Esophagus muscularis mucosa (tissue), 4 donors: ENCODE results near the gene EBLN2.

Experiments used
- EP300 ChIP-seq: sonication (generic); formaldehyde crosslinking; IDR thresholded peaks from one replicate; pipeline ENCODE4 v1.6.1; 2017; ENCODE audit warnings: antibody characterized with exemption
- POLR2A ChIP-seq: fragments of 450-650 bp; IDR thresholded peaks from one replicate; pipeline ENCODE4 v1.6.1; 2017; ENCODE audit warnings: antibody characterized with exemption, moderate library complexity, mild to moderate bottlenecking, low read depth
- POLR2AphosphoS5 ChIP-seq, 2 donors: sonication (generic); formaldehyde crosslinking; IDR thresholded peaks; one replicate each; pipeline ENCODE4 v1.6.1; 2017; ENCODE audit warnings: antibody characterized with exemption in 2 of 2
- TF ChIP-seq, protein P1 (sequence below), 3 experiments: fragments of 200-600 bp in 2 of 3; fragments of 450-650 bp in 1 of 3; sonication (generic) in 2 of 3; IDR thresholded peaks; one replicate each; pipeline ENCODE4 v1.5.1; 2017 to 2019; ENCODE audit warnings: antibody characterized with exemption in 3 of 3, mild to moderate bottlenecking in 2 of 3, moderate library complexity in 1 of 3

DNA sequence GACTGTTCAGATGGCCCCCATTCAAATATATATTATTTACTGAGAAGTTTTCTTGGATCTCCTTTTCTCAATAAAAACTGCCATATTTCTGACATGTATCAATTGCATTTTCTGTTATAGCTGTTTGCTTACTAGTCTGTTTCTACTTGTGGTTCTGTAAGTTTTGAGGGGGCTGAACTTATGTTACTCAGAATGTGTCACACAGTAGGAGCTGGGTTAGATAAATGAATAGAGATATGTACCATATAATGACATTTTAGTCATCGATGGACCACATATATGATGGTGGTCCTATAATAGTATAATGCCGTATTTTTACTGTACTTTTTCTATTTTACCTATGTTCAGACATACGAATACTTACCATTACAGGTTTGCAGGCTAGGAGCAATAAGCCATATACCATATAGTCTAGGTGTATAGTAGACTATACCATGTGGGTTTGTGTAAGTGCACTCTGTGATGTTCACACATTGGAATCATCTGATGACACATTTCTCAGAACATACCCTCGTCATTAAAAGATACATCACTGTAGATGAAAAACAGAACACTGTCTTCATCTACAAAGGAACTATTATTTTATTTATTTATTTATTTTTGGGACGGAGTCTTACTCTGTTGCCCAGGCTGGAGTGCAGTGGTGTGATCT is 42.5 kb upstream of the EBLN2 start:
- TF ChIP-seq, protein P1, sequence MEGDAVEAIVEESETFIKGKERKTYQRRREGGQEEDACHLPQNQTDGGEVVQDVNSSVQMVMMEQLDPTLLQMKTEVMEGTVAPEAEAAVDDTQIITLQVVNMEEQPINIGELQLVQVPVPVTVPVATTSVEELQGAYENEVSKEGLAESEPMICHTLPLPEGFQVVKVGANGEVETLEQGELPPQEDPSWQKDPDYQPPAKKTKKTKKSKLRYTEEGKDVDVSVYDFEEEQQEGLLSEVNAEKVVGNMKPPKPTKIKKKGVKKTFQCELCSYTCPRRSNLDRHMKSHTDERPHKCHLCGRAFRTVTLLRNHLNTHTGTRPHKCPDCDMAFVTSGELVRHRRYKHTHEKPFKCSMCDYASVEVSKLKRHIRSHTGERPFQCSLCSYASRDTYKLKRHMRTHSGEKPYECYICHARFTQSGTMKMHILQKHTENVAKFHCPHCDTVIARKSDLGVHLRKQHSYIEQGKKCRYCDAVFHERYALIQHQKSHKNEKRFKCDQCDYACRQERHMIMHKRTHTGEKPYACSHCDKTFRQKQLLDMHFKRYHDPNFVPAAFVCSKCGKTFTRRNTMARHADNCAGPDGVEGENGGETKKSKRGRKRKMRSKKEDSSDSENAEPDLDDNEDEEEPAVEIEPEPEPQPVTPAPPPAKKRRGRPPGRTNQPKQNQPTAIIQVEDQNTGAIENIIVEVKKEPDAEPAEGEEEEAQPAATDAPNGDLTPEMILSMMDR (IDR thresholded peaks at IDR 0.05), result no peak
- TF ChIP-seq POLR2A (no peak), EP300 (no peak), POLR2AphosphoS5 (IDR thresholded peaks at IDR 0.05) (no peak)
